ENCODE results near the gene PCID2. TPM values are rescaled to one million over a fixed set of nuclear protein-coding genes. Genes with fewer than 3 reads are reported as not detected.

Gene PCID2
- polyA plus RNA-seq, 1 of the 3 experiments (the other 2 are of a cell fraction): 69.8 TPM

GRCh38 chr13:113167155-113167554 is 41.3 kb downstream of the PCID2 start:
- Histone ChIP-seq H4K20me1 (ENCODE audit: insufficient read depth) (no peaks in the 10 kb centered on the region), H3K4me1 (ENCODE audit: control insufficient read depth in 1 of 2, insufficient read depth in 2 of 2, low read depth in 1 of 2, low read length in 1 of 2) (no peaks in the 10 kb centered on the region), H3K79me2 (ENCODE audit: insufficient read depth) (no peaks in the 10 kb centered on the region), H3K36me3 (replicated peaks in 1 of 2; ENCODE audit: control insufficient read depth in 1 of 2, insufficient read depth in 2 of 2, low read length in 1 of 2) (peaks cover 12 to 19% of the 10 kb centered on the region in 2 experiments), H3K9ac (no peak overlapping the region), H3F3A (replicated peaks; ENCODE audit: insufficient read depth) (no peaks in the 10 kb centered on the region), H3K27ac (ENCODE audit: low read depth in 2 of 2, low read length in 1 of 2) (no peak overlapping the region), H3K9me2 (no peaks in the 10 kb centered on the region), H3K27me3 (ENCODE audit: insufficient read depth) (no peaks in the 10 kb centered on the region), H2AFZ (ENCODE audit: low read depth) (no peak overlapping the region), H3K4me3 (ENCODE audit: low read depth in 2 of 2, low read length in 1 of 2) (no peak overlapping the region), H3K9me3 (no peaks in the 10 kb centered on the region), H3K4me2 (no peak overlapping the region)
- WGBS (ENCODE audit: low lambda C conversion rate): 97% methylated on average over 10 of the region's 10 CpGs
- DNase-seq: no peak
- TF ChIP-seq GABPA (IDR thresholded peaks at IDR 0.05; ENCODE audit: low read depth) (no peak), CTCF (IDR thresholded peaks at IDR 0.05) (no peak), FOXM1 (IDR thresholded peaks at IDR 0.05; ENCODE audit: low read depth) (no peak), FOSL2 (IDR thresholded peaks at IDR 0.05; ENCODE audit: borderline replicate concordance, low read depth) (no peak), FOXJ3 (CRISPR knock-in tag; IDR thresholded peaks at IDR 0.05) (no peak), RXRA (IDR thresholded peaks at IDR 0.05; ENCODE audit: borderline replicate concordance, low read depth) (no peak), POLR2AphosphoS5 (IDR thresholded peaks at IDR 0.05; ENCODE audit: low read depth, low read length) (no peak), PBX3 (IDR thresholded peaks at IDR 0.05) (no peak), ELF1 (IDR thresholded peaks at IDR 0.05) (no peak), RFX5 (IDR thresholded peaks at IDR 0.05; ENCODE audit: low read length) (no peak), EZH2phosphoT487 (IDR thresholded peaks at IDR 0.05; ENCODE audit: borderline replicate concordance, low read depth) (no peak), SMC3 (IDR thresholded peaks at IDR 0.05; ENCODE audit: low read depth, low read length) (no peak), MXI1 (IDR thresholded peaks at IDR 0.05; ENCODE audit: low read depth, low read length) (no peak), EP300 (IDR thresholded peaks at IDR 0.05; ENCODE audit: borderline replicate concordance in 1 of 2, low read depth in 1 of 2, low read length in 1 of 2) (no peak), TAF1 (IDR thresholded peaks at IDR 0.05; ENCODE audit: borderline replicate concordance, low read depth, low read length) (no peak)
- POLR2A ChIA-PET: no interaction called here
- CTCF ChIA-PET: no interaction called here

DNA sequence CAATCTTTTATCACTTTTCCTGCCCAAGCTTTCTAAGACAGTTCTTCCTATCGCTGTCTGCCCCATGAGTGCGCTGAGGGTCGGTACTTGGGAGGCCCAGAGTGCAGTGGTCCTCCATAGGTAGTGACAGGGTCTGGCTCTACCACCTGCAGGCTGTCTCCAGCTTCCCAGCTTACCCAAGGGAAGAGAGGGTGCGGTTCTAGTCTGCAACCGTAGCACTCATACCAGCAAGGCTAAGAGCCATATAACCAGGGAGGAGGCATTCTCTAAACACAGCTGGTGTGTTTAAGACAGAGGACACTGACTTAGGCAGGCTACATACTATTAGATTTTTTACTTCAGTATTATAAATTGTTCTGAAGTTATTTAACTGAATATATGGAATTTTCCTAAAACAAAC is 41.8 kb downstream of the PCID2 start:
- Histone ChIP-seq H3K4me2 (no peak overlapping the region), H3K9ac (no peak overlapping the region), H4K20me1 (ENCODE audit: insufficient read depth) (no peaks in the 10 kb centered on the region), H3K27me3 (ENCODE audit: insufficient read depth) (no peaks in the 10 kb centered on the region), H3K4me1 (ENCODE audit: control insufficient read depth in 1 of 2, insufficient read depth in 2 of 2, low read depth in 1 of 2, low read length in 1 of 2) (no peaks in the 10 kb centered on the region), H3K79me2 (ENCODE audit: insufficient read depth) (no peaks in the 10 kb centered on the region), H3K27ac (ENCODE audit: low read depth in 2 of 2, low read length in 1 of 2) (no peak overlapping the region), H3K9me3 (no peaks in the 10 kb centered on the region), H3K4me3 (ENCODE audit: low read depth in 2 of 2, low read length in 1 of 2) (no peak overlapping the region), H3K36me3 (replicated peaks in 1 of 2; ENCODE audit: control insufficient read depth in 1 of 2, insufficient read depth in 2 of 2, low read length in 1 of 2) (peaks cover 7 to 19% of the 10 kb centered on the region in 2 experiments), H3K9me2 (no peaks in the 10 kb centered on the region), H3F3A (replicated peaks; ENCODE audit: insufficient read depth) (no peaks in the 10 kb centered on the region), H2AFZ (ENCODE audit: low read depth) (no peak overlapping the region)
- WGBS (ENCODE audit: low lambda C conversion rate): 88% methylated on average over 4 of the region's 5 CpGs
- no peak for DNase-seq
- POLR2A ChIA-PET: no interaction called here
- CTCF ChIA-PET: no interaction called here
- TF ChIP-seq USF2 (IDR thresholded peaks at IDR 0.05; ENCODE audit: borderline replicate concordance, low read depth, low read length) (no peak), RXRA (IDR thresholded peaks at IDR 0.05; ENCODE audit: borderline replicate concordance, low read depth) (no peak), SIN3A (IDR thresholded peaks at IDR 0.05; ENCODE audit: borderline replicate concordance, low read depth, low read length) (no peak), GABPA (IDR thresholded peaks at IDR 0.05; ENCODE audit: low read depth) (no peak), MEF2A (IDR thresholded peaks at IDR 0.05; ENCODE audit: borderline replicate concordance, low read depth) (no peak)

Data from SK-N-SH (cell line).